Progenitor cell of endocrine pancreas (in vitro differentiated cells): ENCODE results near the gene NEURL3. TPM values are rescaled to one million over a fixed set of nuclear protein-coding genes. Genes with fewer than 3 reads are reported as not detected.

Experiments
- DNase-seq: peaks from one replicate; pipeline ENCODE4 v3.0.0; 2021; ENCODE audit warnings: low spot score; ENCODE audit not compliant: unreplicated experiment
- H3K27ac Mint-ChIP-seq: 2 replicates; pipeline ENCODE4 v1.8.0; 2021; ENCODE audit warnings: mild to moderate bottlenecking, moderate library complexity, mixed read lengths
- H3K27me3 Mint-ChIP-seq: 2 replicates; pipeline ENCODE4 v1.8.0; 2021; ENCODE audit warnings: mixed read lengths
- H3K36me3 Mint-ChIP-seq: 2 replicates; pipeline ENCODE4 v1.8.0; 2022; ENCODE audit warnings: mixed read lengths; ENCODE audit not compliant: insufficient read depth
- H3K4me1 Mint-ChIP-seq: 2 replicates; pipeline ENCODE4 v1.8.0; 2021; ENCODE audit warnings: low read depth, mixed read lengths
- H3K4me3 Mint-ChIP-seq: 2 replicates; pipeline ENCODE4 v1.8.0; 2021; ENCODE audit warnings: low read depth, mild to moderate bottlenecking, moderate library complexity, mixed read lengths
- H3K9me3 Mint-ChIP-seq: 2 replicates; pipeline ENCODE4 v1.8.0; 2021; ENCODE audit warnings: low read depth, mixed read lengths
- total RNA-seq: library from RNA; stranded (reverse); gene quantifications from 2 replicates; pipeline ENCODE4 v1.2.1, GENCODE V29; 2021
- TF ChIP-seq, protein P1 (sequence below): fragments of 200-600 bp; sonication (generic); IDR thresholded peaks from one replicate; pipeline ENCODE4 v1.5.0; 2021; ENCODE audit warnings: antibody characterized with exemption, mild to moderate bottlenecking; ENCODE audit not compliant: unreplicated experiment

The NEURL3 gene
- total RNA-seq, 1 donor from 2014 or later = 0.86 TPM

DNA sequence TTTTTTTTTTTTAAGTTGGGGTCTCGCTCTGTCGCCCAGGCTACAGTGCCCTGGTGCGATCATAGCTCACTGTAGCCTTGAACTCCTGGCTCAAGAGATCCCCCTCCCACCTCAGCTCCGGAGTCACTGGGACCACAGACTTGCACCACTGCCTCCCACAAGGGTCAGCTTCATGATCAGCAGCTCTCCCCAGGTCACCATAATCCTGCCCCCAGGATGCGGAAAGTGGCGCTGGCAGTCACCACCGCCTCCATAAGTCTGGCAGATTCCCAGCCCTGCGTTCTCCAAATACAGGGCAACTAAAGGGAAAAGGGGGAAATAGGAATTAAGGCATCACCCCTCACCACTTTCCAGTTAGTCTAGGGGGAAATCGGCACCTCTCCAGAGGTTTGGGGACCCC, 26.2 kb upstream of the NEURL3 start:
- Mint-ChIP-seq H3K4me1 (peaks cover 6% of the 10 kb centered on the region), H3K9me3 (no peaks in the 10 kb centered on the region), H3K36me3 (no peaks in the 10 kb centered on the region), H3K27ac (no peak overlapping the region), H3K27me3 (peaks cover 42% of the 10 kb centered on the region), H3K4me3 (peak overlapping the region; percentile 9)
- DNase-seq = no peak
- TF ChIP-seq, protein P1, sequence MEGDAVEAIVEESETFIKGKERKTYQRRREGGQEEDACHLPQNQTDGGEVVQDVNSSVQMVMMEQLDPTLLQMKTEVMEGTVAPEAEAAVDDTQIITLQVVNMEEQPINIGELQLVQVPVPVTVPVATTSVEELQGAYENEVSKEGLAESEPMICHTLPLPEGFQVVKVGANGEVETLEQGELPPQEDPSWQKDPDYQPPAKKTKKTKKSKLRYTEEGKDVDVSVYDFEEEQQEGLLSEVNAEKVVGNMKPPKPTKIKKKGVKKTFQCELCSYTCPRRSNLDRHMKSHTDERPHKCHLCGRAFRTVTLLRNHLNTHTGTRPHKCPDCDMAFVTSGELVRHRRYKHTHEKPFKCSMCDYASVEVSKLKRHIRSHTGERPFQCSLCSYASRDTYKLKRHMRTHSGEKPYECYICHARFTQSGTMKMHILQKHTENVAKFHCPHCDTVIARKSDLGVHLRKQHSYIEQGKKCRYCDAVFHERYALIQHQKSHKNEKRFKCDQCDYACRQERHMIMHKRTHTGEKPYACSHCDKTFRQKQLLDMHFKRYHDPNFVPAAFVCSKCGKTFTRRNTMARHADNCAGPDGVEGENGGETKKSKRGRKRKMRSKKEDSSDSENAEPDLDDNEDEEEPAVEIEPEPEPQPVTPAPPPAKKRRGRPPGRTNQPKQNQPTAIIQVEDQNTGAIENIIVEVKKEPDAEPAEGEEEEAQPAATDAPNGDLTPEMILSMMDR = no peak

DNA sequence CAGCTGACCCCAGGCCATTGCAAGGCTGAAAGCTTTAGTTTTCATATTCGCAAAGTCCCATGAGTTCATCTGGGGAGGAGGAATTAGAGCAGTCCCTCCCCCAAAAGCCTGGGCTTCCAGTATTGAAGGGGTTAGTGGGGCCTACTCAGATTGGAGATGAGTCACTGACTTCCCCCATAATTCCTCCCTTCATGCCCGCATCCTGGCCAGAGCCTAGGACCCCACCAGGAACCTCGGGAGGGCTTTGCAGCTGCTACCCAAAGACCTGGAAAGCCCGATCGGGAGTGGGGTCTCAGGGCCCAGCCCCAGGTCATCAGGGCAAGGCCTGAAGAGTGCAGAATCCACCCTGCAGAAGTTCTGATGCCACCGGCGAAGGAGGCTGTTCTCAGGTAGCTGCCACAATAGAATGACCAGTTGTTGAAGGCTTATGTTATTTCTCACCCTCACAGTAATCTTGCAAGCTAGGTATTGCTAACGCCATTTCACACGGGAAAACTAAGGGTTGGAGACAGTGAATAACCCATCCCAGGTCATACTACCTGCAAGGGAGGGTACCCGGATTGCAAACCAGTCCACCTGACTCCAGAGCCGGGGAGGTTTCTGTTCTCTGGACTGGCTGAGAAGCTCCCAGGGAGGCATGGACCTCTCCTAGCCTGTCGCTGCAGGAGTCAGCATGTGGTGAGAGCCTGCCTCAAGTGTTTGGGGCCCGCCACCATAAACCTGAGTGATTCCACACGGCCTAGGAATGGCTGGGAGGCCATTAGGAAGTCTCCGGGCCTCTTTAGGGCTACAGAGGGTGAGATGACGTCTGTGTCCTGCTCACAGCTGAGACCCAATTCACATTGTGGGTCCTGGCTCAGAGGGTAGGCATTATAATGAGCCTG, 25.6 kb upstream of the NEURL3 start:
- no peak overlapping the region for H3K4me3 Mint-ChIP-seq
- peaks cover 46% of the 10 kb centered on the region for H3K27me3 Mint-ChIP-seq
- no peak overlapping the region for H3K27ac Mint-ChIP-seq
- no peaks in the 10 kb centered on the region for H3K36me3 Mint-ChIP-seq
- no peaks in the 10 kb centered on the region for H3K9me3 Mint-ChIP-seq
- DNase-seq = no peak
- H3K4me1 Mint-ChIP-seq = peaks cover 6% of the 10 kb centered on the region
- TF ChIP-seq, protein P1 = no peak

DNA sequence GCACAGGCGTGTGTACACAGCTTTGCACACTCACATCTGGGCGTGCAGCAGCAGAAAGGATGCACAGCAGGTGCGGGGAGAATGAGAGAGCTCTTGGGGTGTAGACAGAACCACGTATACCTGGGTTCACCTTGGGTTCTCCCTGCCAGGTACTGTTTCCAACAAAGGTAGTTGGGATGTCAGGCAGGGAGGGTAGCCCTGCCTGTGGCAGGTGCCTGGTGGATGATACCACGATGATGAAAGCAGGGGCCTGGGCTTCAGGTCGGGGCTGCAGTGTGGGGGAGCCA, 24.9 kb upstream of the NEURL3 start:
- H3K36me3 Mint-ChIP-seq = no peaks in the 10 kb centered on the region
- no peaks in the 10 kb centered on the region for H3K9me3 Mint-ChIP-seq
- peaks cover 6% of the 10 kb centered on the region for H3K4me1 Mint-ChIP-seq
- H3K27ac Mint-ChIP-seq = peak overlapping the region; percentile 59
- no peak overlapping the region for H3K4me3 Mint-ChIP-seq
- H3K27me3 Mint-ChIP-seq = peaks cover 46% of the 10 kb centered on the region
- DNase-seq = no peak
- TF ChIP-seq, protein P1 = no peak

DNA sequence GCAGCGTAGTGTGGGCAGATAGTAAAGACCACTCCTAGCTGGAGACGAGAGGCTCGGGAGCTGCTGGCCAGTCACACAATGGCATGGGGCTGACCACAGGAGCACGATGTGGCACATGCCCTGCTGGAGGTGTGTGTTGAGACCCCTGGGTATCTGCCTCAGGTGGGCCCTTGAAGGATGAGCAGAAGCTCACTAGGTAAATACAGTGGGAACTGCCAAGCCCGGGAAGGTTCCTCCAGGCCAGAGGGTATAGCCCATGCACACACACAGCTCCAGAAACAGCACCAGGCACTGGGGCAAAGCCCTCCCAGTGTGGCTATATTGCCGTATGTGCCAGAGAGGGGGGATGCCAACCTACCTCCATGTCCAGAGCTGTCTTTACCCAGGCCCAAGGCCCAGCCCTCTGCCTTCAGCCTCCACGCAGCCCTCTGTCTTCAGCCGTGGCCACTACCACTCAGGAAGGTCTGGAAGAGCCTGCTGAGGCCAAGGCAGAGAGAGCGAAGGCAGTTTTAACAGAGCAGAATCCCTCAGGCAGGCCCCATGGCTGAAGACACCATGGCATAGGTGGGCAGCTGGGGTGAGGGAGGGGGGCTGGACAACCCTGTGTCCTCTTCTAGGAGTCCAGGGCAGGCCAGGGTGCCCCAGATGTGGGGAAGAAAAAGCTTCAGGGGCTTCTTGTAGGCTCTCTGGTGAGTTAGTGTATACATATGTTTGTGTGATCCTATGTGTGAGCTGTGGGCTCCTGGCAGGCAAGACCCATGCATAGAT, 24.4 kb upstream of the NEURL3 start:
- peak overlapping the region; percentile 59 for H3K27ac Mint-ChIP-seq
- no peak for DNase-seq
- H3K27me3 Mint-ChIP-seq = peaks cover 45% of the 10 kb centered on the region
- H3K36me3 Mint-ChIP-seq = no peaks in the 10 kb centered on the region
- no peaks in the 10 kb centered on the region for H3K9me3 Mint-ChIP-seq
- peaks cover 6% of the 10 kb centered on the region for H3K4me1 Mint-ChIP-seq
- no peak overlapping the region for H3K4me3 Mint-ChIP-seq
- TF ChIP-seq, protein P1 = no peak

DNA sequence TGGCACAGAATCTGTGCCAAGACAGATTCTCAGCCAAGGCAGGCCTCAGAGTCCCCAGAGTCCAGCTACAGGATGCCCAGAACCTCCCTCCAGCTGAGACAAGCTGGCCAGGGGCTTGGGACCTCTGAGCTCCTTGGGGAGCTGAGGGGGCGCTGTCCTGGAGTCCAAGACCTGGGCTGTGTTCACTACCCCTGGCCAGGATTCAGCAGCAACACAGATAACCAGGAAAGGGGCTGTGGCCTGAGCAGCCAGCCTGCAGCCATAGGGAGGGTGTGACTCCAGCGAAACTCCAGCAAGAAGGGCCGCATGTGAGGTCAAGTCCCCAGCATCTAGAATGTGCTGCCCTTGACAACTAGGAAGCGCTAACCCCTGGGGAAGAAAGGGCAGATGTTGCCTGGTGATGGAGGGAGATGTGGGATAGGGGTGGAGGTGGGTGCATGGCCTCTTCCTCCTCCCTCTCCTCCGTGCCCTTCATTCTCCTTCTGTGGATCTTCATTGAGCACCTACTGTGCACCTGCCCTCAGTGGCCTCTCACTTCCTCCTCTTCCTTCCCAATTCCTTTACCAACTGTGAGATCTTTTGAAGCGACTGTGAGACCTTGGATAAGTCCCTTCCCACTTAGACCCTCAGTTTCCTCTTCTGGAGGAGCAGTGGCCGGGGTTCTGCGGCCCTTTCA, 23.7 kb upstream of the NEURL3 start:
- TF ChIP-seq, protein P1 = no peak
- Mint-ChIP-seq H3K4me3 (no peak overlapping the region), H3K27ac (no peak overlapping the region), H3K4me1 (peaks cover 6% of the 10 kb centered on the region), H3K36me3 (no peaks in the 10 kb centered on the region), H3K9me3 (no peaks in the 10 kb centered on the region), H3K27me3 (peaks cover 43% of the 10 kb centered on the region)
- no peak for DNase-seq
